ENCODE measurements around the gene ARID1B. TPM values are rescaled to one million over a fixed set of nuclear protein-coding genes. Genes with fewer than 3 reads are reported as not detected.
A peak's percentile ranks its signal among the peaks of the same experiment; 100 is the strongest.
"Not testable (repeated sequence)": the region's sequence is repeated elsewhere in the genome, so short reads cannot be mapped to it uniquely, and the experiment has no call there.

Gene ARID1B
- total RNA-seq, 1 donor from 2014 or later, result 155 TPM

- Mint-ChIP-seq H3K36me3 (no peaks in the 10 kb centered on the region), H3K27ac (peak overlapping the region; percentile 27), H3K9me3 (no peaks in the 10 kb centered on the region), H3K4me1 (peaks cover 59% of the 10 kb centered on the region), H3K4me3 (no peak overlapping the region), H3K27me3 (ENCODE audit: low read depth) (no peaks in the 10 kb centered on the region)
- TF ChIP-seq CTCF (IDR thresholded peaks at IDR 0.05; ENCODE audit: unreplicated experiment), result no peak
- no peak for DNase-seq (ENCODE audit: low spot score in 2 of 2, unreplicated experiment in 2 of 2)
These were observed 205.0 kb downstream of the ARID1B start for GRCh38 chr6:156982168-156982567.

GRCh38 chr6:156982864-156983263, 205.7 kb downstream of the ARID1B start:
- not testable (repeated sequence) for DNase-seq (ENCODE audit: low spot score in 2 of 2, unreplicated experiment in 2 of 2); H3K27me3 Mint-ChIP-seq (ENCODE audit: low read depth); H3K4me3 Mint-ChIP-seq; H3K9me3 Mint-ChIP-seq; H3K27ac Mint-ChIP-seq; H3K36me3 Mint-ChIP-seq
- peaks cover 54% of the 10 kb centered on the region for H3K4me1 Mint-ChIP-seq

- H3K4me1 Mint-ChIP-seq, result peaks cover 50% of the 10 kb centered on the region
These were observed 207.1 kb downstream of the ARID1B start for GRCh38 chr6:156984178-156984738.

GRCh38 chr6:156985309-156985708, 208.1 kb downstream of the ARID1B start:
- no peaks in the 10 kb centered on the region for H3K9me3 Mint-ChIP-seq
- no peaks in the 10 kb centered on the region for H3K27me3 Mint-ChIP-seq (ENCODE audit: low read depth)
- H3K27ac Mint-ChIP-seq, result no peak overlapping the region
- no peaks in the 10 kb centered on the region for H3K36me3 Mint-ChIP-seq
- H3K4me1 Mint-ChIP-seq, result peaks cover 46% of the 10 kb centered on the region
- no peak overlapping the region for H3K4me3 Mint-ChIP-seq
- DNase-seq (ENCODE audit: low spot score in 2 of 2, unreplicated experiment in 2 of 2), result no peak
- no peak for TF ChIP-seq CTCF (IDR thresholded peaks at IDR 0.05; ENCODE audit: unreplicated experiment)

More at GRCh38 chr6:156984178-156984738, 207.1 kb downstream of the ARID1B start:
- Mint-ChIP-seq H3K4me3 (no peak overlapping the region), H3K27me3 (ENCODE audit: low read depth) (no peaks in the 10 kb centered on the region), H3K27ac (no peak overlapping the region), H3K9me3 (no peaks in the 10 kb centered on the region), H3K36me3 (no peaks in the 10 kb centered on the region)
- no peak for DNase-seq (ENCODE audit: low spot score in 2 of 2, unreplicated experiment in 2 of 2)
- no peak for TF ChIP-seq CTCF (IDR thresholded peaks at IDR 0.05; ENCODE audit: unreplicated experiment)

- H3K4me1 Mint-ChIP-seq, result peaks cover 36% of the 10 kb centered on the region
- no peaks in the 10 kb centered on the region for H3K27me3 Mint-ChIP-seq (ENCODE audit: low read depth)
- H3K27ac Mint-ChIP-seq, result peak overlapping the region; percentile 31
- H3K4me3 Mint-ChIP-seq, result no peak overlapping the region
- no peaks in the 10 kb centered on the region for H3K9me3 Mint-ChIP-seq
- no peak for DNase-seq (ENCODE audit: low spot score in 2 of 2, unreplicated experiment in 2 of 2)
- TF ChIP-seq CTCF (IDR thresholded peaks at IDR 0.05; ENCODE audit: unreplicated experiment), result no peak
- H3K36me3 Mint-ChIP-seq, result no peaks in the 10 kb centered on the region
These were observed 211.3 kb downstream of the ARID1B start for GRCh38 chr6:156988276-156989158.

GRCh38 chr6:156989159-156989806, 212.1 kb downstream of the ARID1B start:
- Mint-ChIP-seq H3K4me1 (peaks cover 35% of the 10 kb centered on the region), H3K36me3 (no peaks in the 10 kb centered on the region), H3K27me3 (ENCODE audit: low read depth) (no peaks in the 10 kb centered on the region), H3K27ac (peak overlapping the region; percentile 31), H3K9me3 (no peaks in the 10 kb centered on the region), H3K4me3 (no peak overlapping the region)
- DNase-seq (ENCODE audit: low spot score in 2 of 2, unreplicated experiment in 2 of 2), result no peak
- no peak for TF ChIP-seq CTCF (IDR thresholded peaks at IDR 0.05; ENCODE audit: unreplicated experiment)
